Left lung (tissue), 10 donors: ENCODE measurements around the gene PLXNA2. TPM values are rescaled to one million over a fixed set of nuclear protein-coding genes. Genes with fewer than 3 reads are reported as not detected.

Experiments used
- ATAC-seq: fragments of 200-7000 bp; cut with Tn5 transposase; one replicate; pipeline ENCODE4 v1.9.1; 2020; ENCODE audit warnings: moderate library complexity
- DNase-seq, 4 donors: peaks; one replicate each; pipeline ENCODE4 v3.0.0-alpha.2; 2013 to 2020
- H3K27ac ChIP-seq, 2 donors: fragments of 200-600 bp; sonication (generic) in 1 of 2; one replicate each; pipeline versions ENCODE4 v1.5.0 to v1.8.0; 2020 to 2021
- H3K27me3 ChIP-seq, 2 donors: fragments of 200-600 bp; sonication (generic) in 1 of 2; one replicate each; pipeline versions ENCODE4 v1.5.0 to v1.8.0; 2020 to 2021
- H3K36me3 ChIP-seq, 2 donors: fragments of 200-600 bp; sonication (generic) in 1 of 2; one replicate each; pipeline versions ENCODE4 v1.5.0 to v1.8.0; 2020 to 2021
- H3K4me1 ChIP-seq, 2 donors: fragments of 200-600 bp; one replicate each; pipeline ENCODE4 v1.8.0; 2021
- H3K4me3 ChIP-seq, 2 donors: fragments of 200-600 bp; sonication (generic) in 1 of 2; one replicate each; pipeline versions ENCODE4 v1.5.0 to v1.8.0; 2020 to 2021; ENCODE audit warnings: mild to moderate bottlenecking in 1 of 2
- H3K9me3 ChIP-seq, 2 donors: fragments of 200-600 bp; sonication (generic) in 1 of 2; one replicate each; pipeline versions ENCODE4 v1.5.0 to v1.8.0; 2020 to 2021
- intact Hi-C, 2 donors: fragments of 100-400 bp; cut with DNase I; formaldehyde crosslinking; loops; one replicate each; pipeline versions ENCODE4 v1.11.2 to v1.14.2; 2022
- polyA plus RNA-seq, 6 donors: library from polyadenylated mRNA; unstranded; fragments of 120-200 nt; gene quantifications; one replicate each; pipeline ENCODE4 v1.2.1, GENCODE V29; 2013; ENCODE audit not compliant: insufficient read length in 6 of 6
- total RNA-seq, 2 donors: library from RNA; stranded (reverse); fragmentation: NEBNext Ultra II Directional; extraction: Animal tissue kit (Norgen Biotek cat#: 25700); gene quantifications; one replicate each; pipeline ENCODE4 v1.2.1, GENCODE V29; 2021
- TF ChIP-seq, protein P1 (sequence below), 2 donors: fragments of 200-600 bp; sonication (generic) in 1 of 2; IDR thresholded peaks; one replicate each; pipeline versions ENCODE4 v1.5.0 to v1.8.0; 2021; ENCODE audit warnings: antibody characterized with exemption in 2 of 2
- donor health status: DM: no; HTN: yes; CAD: no.
- donor health status: DM: no; HTN: no; CAD: no.

The PLXNA2 gene
- total and polyA plus RNA-seq, 8 donors: 21.4 to 92.8 (median 34.0) TPM

DNA sequence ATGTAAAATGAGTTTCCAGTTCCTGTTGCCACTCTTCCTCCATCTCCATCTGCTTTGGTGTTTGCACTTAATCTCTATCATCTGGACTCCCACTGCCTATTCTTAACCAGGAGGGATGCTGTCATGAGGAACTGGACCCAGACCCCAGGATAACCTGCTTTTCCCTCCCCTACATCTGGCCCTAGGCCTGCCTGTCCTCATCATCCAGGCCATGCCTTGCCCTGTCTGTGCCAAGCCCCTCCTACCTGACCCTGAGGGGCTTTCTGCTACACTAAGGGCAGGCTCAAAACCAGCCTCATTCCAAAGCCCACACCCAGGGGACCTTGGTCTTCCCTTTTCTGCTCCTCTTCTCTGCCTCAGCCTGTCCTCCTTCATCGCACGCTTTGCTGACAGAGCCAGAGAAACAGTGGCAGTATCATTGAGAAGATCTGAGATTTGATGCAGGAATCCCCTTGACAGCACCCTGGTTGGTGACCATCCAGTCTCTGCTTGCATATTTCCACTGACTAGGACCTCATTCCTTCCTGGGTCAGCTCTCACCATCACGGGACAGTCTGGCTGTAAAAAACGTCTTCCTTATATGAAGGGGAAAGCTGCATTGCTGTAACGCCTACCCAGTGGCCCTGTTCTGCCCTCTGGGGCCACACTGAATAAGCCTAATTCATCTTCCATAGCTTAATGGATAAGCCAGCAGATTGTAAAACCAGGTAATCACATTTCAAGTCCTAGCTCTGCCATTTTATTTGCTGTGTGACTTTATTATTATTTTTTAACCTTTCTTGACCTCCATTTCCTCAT lies 38.8 kb downstream of the PLXNA2 start:
- Histone ChIP-seq H3K27ac (peak overlapping the region; percentile 62 to 73), H3K9me3 (no peaks in the 10 kb centered on the region), H3K27me3 (no peaks in the 10 kb centered on the region), H3K4me3 (no peak overlapping the region), H3K4me1 (peaks cover 47 to 95% of the 10 kb centered on the region in 2 donors), H3K36me3 (peaks cover 0 to 12% of the 10 kb centered on the region in 2 donors)
- intact Hi-C loops: no loop called here
- TF ChIP-seq, protein P1, sequence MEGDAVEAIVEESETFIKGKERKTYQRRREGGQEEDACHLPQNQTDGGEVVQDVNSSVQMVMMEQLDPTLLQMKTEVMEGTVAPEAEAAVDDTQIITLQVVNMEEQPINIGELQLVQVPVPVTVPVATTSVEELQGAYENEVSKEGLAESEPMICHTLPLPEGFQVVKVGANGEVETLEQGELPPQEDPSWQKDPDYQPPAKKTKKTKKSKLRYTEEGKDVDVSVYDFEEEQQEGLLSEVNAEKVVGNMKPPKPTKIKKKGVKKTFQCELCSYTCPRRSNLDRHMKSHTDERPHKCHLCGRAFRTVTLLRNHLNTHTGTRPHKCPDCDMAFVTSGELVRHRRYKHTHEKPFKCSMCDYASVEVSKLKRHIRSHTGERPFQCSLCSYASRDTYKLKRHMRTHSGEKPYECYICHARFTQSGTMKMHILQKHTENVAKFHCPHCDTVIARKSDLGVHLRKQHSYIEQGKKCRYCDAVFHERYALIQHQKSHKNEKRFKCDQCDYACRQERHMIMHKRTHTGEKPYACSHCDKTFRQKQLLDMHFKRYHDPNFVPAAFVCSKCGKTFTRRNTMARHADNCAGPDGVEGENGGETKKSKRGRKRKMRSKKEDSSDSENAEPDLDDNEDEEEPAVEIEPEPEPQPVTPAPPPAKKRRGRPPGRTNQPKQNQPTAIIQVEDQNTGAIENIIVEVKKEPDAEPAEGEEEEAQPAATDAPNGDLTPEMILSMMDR (IDR thresholded peaks at IDR 0.05): no peak
- DNase-seq: no peak
- no peak for ATAC-seq

DNA sequence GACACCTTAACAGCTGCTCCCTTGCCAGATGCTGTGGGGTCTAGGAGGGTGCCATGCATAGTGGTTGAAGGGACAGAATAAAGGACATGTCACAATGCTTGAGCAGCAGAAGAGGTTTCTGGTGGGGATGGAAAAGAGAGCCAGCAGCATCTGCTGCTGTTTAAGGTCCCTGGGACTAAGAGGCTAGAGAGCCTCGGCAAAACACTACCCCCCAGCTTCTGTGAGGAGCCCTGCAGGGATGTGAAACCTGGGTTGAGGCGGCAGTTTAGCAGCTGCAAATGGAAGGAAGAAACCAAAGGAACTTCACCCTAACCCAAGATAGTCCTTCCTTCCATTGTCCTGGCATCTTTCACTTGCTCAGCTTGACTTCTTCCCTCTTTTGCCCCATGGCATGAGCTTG lies 39.4 kb downstream of the PLXNA2 start:
- intact Hi-C loops: no loop called here
- Histone ChIP-seq H3K36me3 (peaks cover 0 to 12% of the 10 kb centered on the region in 2 donors), H3K4me1 (peaks cover 47 to 95% of the 10 kb centered on the region in 2 donors), H3K4me3 (no peak overlapping the region), H3K27ac (peak overlapping the region; percentile 62 to 73), H3K9me3 (no peaks in the 10 kb centered on the region), H3K27me3 (no peaks in the 10 kb centered on the region)
- no peak for DNase-seq
- no peak for ATAC-seq
- TF ChIP-seq, protein P1 (IDR thresholded peaks at IDR 0.05): no peak

DNA sequence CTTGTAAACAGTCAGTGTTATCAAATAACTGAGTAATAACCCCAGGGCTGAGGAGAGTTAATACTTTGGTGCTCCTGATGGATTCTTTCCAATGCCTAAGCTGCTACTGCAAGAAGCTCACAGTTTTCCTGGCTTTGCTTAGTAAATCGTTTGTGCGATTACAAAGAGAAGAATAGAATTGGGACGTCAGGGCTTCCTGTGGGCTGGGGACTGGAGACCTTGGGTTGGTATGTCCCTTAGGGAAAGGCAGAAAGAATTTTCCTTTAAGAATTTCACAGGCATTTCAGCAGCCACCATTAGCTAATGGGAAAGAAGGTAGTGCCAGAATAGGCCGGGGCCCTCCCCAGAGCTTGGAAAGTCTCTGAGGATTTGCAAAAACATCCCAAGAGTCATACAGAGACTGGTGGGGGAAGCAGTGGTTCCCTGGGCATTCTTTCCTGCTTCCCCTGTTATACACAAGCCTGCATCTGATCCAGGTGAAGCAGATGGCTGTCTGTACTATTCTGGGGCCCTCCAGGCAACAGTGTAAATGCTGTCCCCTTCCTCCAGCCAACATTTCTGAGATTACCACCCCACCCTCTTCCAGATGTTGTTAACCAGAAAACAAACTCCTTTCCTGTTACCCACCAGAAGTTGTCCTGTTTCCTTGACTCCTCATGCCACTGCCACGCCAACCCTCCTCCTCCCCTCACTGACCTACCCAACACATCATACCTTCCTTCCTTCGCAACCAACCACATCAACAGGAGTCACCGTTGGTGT lies 40.2 kb downstream of the PLXNA2 start:
- Histone ChIP-seq H3K9me3 (no peaks in the 10 kb centered on the region), H3K36me3 (peaks cover 0 to 6% of the 10 kb centered on the region in 2 donors), H3K4me1 (peaks cover 47 to 88% of the 10 kb centered on the region in 2 donors), H3K4me3 (no peak overlapping the region), H3K27ac (peak overlapping the region; percentile 62 to 73), H3K27me3 (no peaks in the 10 kb centered on the region)
- ATAC-seq (peak; percentile 1), DNase-seq (no peak)
- intact Hi-C loops: no loop called here
- TF ChIP-seq, protein P1 (IDR thresholded peaks at IDR 0.05): no peak

DNA sequence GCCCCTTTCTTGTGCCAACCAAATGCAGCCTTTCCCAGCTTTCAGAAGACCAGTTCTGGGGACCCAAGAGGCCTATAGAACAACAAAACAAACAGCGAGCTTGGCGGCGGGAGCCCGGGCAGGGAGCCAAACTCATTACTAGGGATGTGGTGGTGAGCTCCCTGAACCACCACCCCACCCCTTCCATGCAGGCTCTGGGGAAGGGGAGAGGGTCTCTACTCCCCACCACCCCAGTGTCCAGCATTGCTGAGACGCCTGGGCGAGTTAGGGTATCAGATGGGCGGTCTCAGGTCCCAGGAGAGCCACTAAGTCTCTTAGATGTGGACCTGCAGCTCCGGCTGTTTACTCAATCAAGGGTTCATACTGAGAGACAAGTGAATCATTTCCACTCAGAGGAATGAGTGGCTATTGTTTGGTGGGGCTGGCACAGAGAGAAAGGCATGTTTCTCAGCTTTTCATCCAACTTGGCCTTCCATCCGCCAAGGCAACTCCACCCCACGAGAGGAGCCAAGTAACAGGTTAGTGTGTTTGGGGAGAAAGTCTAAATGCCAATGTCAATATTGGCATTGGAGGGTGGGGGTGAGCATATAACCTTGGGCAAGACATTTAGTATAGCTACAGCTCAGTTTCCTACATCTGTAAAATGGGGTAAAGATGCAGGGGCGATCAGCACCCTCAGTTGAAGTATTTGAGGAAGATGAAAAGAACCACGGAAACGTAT lies 40.9 kb downstream of the PLXNA2 start:
- DNase-seq (peak in 3 of 4 donors; percentile 61 to 79 (median 67)), ATAC-seq (peak; percentile 66)
- H3K4me3 ChIP-seq: no peak overlapping the region
- intact Hi-C loops: no loop called here
- H3K9me3 ChIP-seq: no peaks in the 10 kb centered on the region
- H3K27me3 ChIP-seq: no peaks in the 10 kb centered on the region
- peak overlapping the region; percentile 62 to 73 for H3K27ac ChIP-seq
- H3K4me1 ChIP-seq: peaks cover 47 to 81% of the 10 kb centered on the region in 2 donors
- H3K36me3 ChIP-seq: no peaks in the 10 kb centered on the region
- TF ChIP-seq, protein P1 (IDR thresholded peaks at IDR 0.05): no peak
